HG03097 (cell line): ENCODE data around the gene CTPS1.

Experiments used
- ATAC-seq: cut with Tn5 transposase; IDR thresholded peaks from one replicate; pipeline ENCODE4 v1.9.1; 2021; ENCODE audit not compliant: unreplicated experiment, low FRiP score

Gene CTPS1

GRCh38 chr1:41021526-41022308 is 42.2 kb downstream of the CTPS1 start, which contains the start of gene SLFNL1:
Gene SLFNL1, minus strand, starts transcription at chr1:41021725. Its CDS starts 1,065 bp downstream, at chr1:41020660.
- no peak for ATAC-seq

GRCh38 chr1:41022424-41022823 is 42.9 kb downstream of the CTPS1 start:
- ATAC-seq = no peak

GRCh38 chr1:41023279-41023990 is 43.9 kb downstream of the CTPS1 start:
- ATAC-seq = no peak

GRCh38 chr1:41024953-41025352 is 45.5 kb downstream of the CTPS1 start:
- ATAC-seq = no peak

GRCh38 chr1:41025979-41026819 is 46.7 kb downstream of the CTPS1 start:
- no peak for ATAC-seq

GRCh38 chr1:41028034-41028642 is 48.6 kb downstream of the CTPS1 start:
- no peak for ATAC-seq

- no peak for ATAC-seq
Observed at GRCh38 chr1:41030872-41031616, 51.5 kb downstream of the CTPS1 start.

GRCh38 chr1:41032147-41032546 is 52.7 kb downstream of the CTPS1 start:
- no peak for ATAC-seq

GRCh38 chr1:41033272-41033671 is 53.8 kb downstream of the CTPS1 start:
- no peak for ATAC-seq

GRCh38 chr1:41037116-41037903 is 57.8 kb downstream of the CTPS1 start:
- no peak for ATAC-seq

- no peak for ATAC-seq
Observed at GRCh38 chr1:41038110-41038509, 58.6 kb downstream of the CTPS1 start.

- ATAC-seq = no peak
Observed at GRCh38 chr1:41041614-41042270, 62.2 kb downstream of the CTPS1 start.

GRCh38 chr1:41044187-41044586 is 64.7 kb downstream of the CTPS1 start:
- ATAC-seq = no peak

GRCh38 chr1:41045740-41046139 is 66.2 kb downstream of the CTPS1 start:
- no peak for ATAC-seq

GRCh38 chr1:41046347-41046775 is 66.9 kb downstream of the CTPS1 start:
- no peak for ATAC-seq

- no peak for ATAC-seq
Observed at GRCh38 chr1:41048540-41048939, 69.0 kb downstream of the CTPS1 start.

GRCh38 chr1:41051022-41051421 is 71.5 kb downstream of the CTPS1 start:
- no peak for ATAC-seq

- ATAC-seq = no peak
Observed at GRCh38 chr1:41053316-41053715, 73.8 kb downstream of the CTPS1 start.

GRCh38 chr1:41056907-41057306 is 77.4 kb downstream of the CTPS1 start:
- ATAC-seq = no peak
